ENCODE results near the gene ZNF831. TPM values are rescaled to one million over a fixed set of nuclear protein-coding genes. Genes with fewer than 3 reads are reported as not detected.

ZNF831 gene
- total and polyA plus RNA-seq, 10 of the 15 experiments (the other 5 are each of a cell fraction or from before 2014, with no cell fraction given): 0.01 to 0.97 (median 0.23) TPM

GRCh38 chr20:59146780-59147565 lies 16.6 kb upstream of the ZNF831 start (continued):
- TF ChIP-seq CREB1 (IDR thresholded peaks at IDR 0.05; ENCODE audit: low read depth) (no peak), SMARCA5 (IDR thresholded peaks at IDR 0.05) (no peak), SIN3A (IDR thresholded peaks at IDR 0.05; ENCODE audit: low read depth, low read length) (no peak), ETV6 (conservative IDR thresholded peaks at IDR 0.05 in 1 of 2, IDR thresholded peaks at IDR 0.05 in 1 of 2; ENCODE audit: borderline replicate concordance in 1 of 2, low read depth in 1 of 2) (no peak), BMI1 (IDR thresholded peaks at IDR 0.05; ENCODE audit: borderline replicate concordance) (no peak), SUPT20H (IDR thresholded peaks at IDR 0.05; ENCODE audit: borderline replicate concordance, control insufficient read depth, low read depth, low read length) (no peak), NBN (IDR thresholded peaks at IDR 0.05) (no peak), MEF2A (IDR thresholded peaks at IDR 0.05; ENCODE audit: insufficient read depth, low read depth, low read length) (no peak), SIX5 (IDR thresholded peaks at IDR 0.05; ENCODE audit: low read depth, low read length, severe bottlenecking) (no peak)

DNA sequence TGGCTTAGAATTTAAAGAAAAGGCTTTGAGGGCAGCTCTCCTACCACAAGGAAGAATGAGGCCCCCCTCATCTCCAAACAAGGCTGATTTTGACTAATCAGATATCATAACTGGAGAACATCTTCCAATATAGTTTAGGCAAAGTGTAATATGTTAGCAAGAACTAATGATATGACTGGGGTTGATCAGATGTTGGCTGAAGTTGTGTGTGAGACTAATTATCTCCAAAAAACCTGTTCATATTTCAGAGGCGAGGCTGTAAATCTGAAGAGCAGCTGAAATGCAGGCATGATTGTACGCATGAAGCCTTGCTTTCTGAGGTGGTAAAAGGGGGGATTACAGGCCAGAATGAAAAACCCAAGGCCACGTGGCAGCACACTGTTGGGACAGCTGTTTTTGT lies 16.0 kb upstream of the ZNF831 start:
- RAD21 ChIA-PET (ENCODE audit: unreplicated experiment): no interaction called here
- Histone ChIP-seq H3K4me3 (no peak overlapping the region), H3K27ac (ENCODE audit: control insufficient read depth, insufficient read depth) (no peak overlapping the region), H2AFZ (ENCODE audit: control insufficient read depth, low read depth, low read length) (no peak overlapping the region), H3K36me3 (ENCODE audit: control insufficient read depth in 2 of 2, insufficient read depth in 2 of 2, low read length in 1 of 2) (no peaks in the 10 kb centered on the region), H3K79me2 (ENCODE audit: control insufficient read depth, insufficient read depth, low read length) (no peaks in the 10 kb centered on the region), H3K9me3 (replicated peaks; ENCODE audit: control insufficient read depth, insufficient read depth, low read length) (no peaks in the 10 kb centered on the region; the same call in 2 of the 3 replicates), H3K4me2 (ENCODE audit: control insufficient read depth, insufficient read depth) (no peak overlapping the region), H3K4me1 (ENCODE audit: control insufficient read depth, insufficient read depth, low read length) (no peaks in the 10 kb centered on the region), H3K9ac (ENCODE audit: control insufficient read depth, insufficient read depth, low read length) (no peak overlapping the region), H4K20me1 (ENCODE audit: control insufficient read depth, insufficient read depth) (no peaks in the 10 kb centered on the region), H3K27me3 (replicated peaks in 1 of 2; ENCODE audit: control insufficient read depth in 2 of 2, insufficient read depth in 2 of 2, low read length in 1 of 2) (peaks cover 0 to 2% of the 10 kb centered on the region in 2 experiments; a peak in 3 of 4 replicates)
- no peak for ATAC-seq
- POLR2A ChIA-PET: no interaction called here
- intact Hi-C loops (cut with micrococcal nuclease; ENCODE audit: unreplicated experiment): no loop called here
- TF ChIP-seq POLR2A (IDR thresholded peaks at IDR 0.05; ENCODE audit: low read depth, low read length): no peak
- TF ChIP-seq KLF5 (IDR thresholded peaks at IDR 0.05; ENCODE audit: partially characterized antibody): no peak
- TF ChIP-seq RBBP5 (conservative IDR thresholded peaks at IDR 0.05): no peak
- no peak for TF ChIP-seq IKZF2 (IDR thresholded peaks at IDR 0.05)
- no peak for TF ChIP-seq REST (IDR thresholded peaks at IDR 0.05; ENCODE audit: low read depth, low read length)
- BruUV-seq (replicated peaks): no TSS peak
- SMC1A ChIA-PET (ENCODE audit: uncharacterized antibody, unreplicated experiment): no interaction called here
- no peak for DNase-seq (ENCODE audit: low read depth, low spot score)
- WGBS (ENCODE audit: insufficient coverage, insufficient replicate concordance, low lambda C conversion rate, missing lambda C conversion rate): 40% methylated on average over 3 of the region's 3 CpGs
- CTCF ChIA-PET: interaction anchor here (1.2 to 1.4 kb wide), 2 partner anchors 11 to 60 kb away, joined by 3 read pairs; no protein-coding TSS in a partner anchor
- in situ Hi-C loops (cut with MboI): no loop called here
- FAIRE-seq: no peak

Data from GM12878 (cell line).